Ishikawa (cell line): ENCODE results near the gene OGN.

ENCODE experiments used
- CEBPB ChIP-seq: IDR thresholded peaks from 2 replicates; pipeline ENCODE4 v1.6.1; 2012
- CREB1 ChIP-seq: IDR thresholded peaks from 2 replicates; pipeline ENCODE4 v1.6.1; 2012; ENCODE audit warnings: low read depth
- EGR1 ChIP-seq: IDR thresholded peaks from 2 replicates; pipeline ENCODE4 v1.6.1; 2012
- EP300 ChIP-seq: IDR thresholded peaks from 2 replicates; pipeline ENCODE4 v1.6.1; 2012; ENCODE audit warnings: borderline replicate concordance
- FOXM1 ChIP-seq: IDR thresholded peaks from 2 replicates; pipeline ENCODE4 v1.6.1; 2012; ENCODE audit warnings: low read depth, borderline replicate concordance
- NFIC ChIP-seq: IDR thresholded peaks from 2 replicates; pipeline ENCODE4 v1.6.1; 2012
- RAD21 ChIP-seq: IDR thresholded peaks from 2 replicates; pipeline ENCODE4 v1.6.1; 2012; ENCODE audit warnings: low read depth
- TAF1 ChIP-seq: IDR thresholded peaks from 2 replicates; pipeline ENCODE4 v1.6.1; 2012; ENCODE audit warnings: low read depth, mild to moderate bottlenecking
- TCF12 ChIP-seq: IDR thresholded peaks from 2 replicates; pipeline ENCODE4 v1.6.1; 2012; ENCODE audit warnings: low read depth
- TEAD4 ChIP-seq: IDR thresholded peaks from 2 replicates; pipeline ENCODE4 v1.6.1; 2012
- YY1 ChIP-seq: IDR thresholded peaks from 2 replicates; pipeline ENCODE4 v1.6.1; 2012; ENCODE audit warnings: low read depth
- ZBTB7A ChIP-seq: IDR thresholded peaks from 2 replicates; pipeline ENCODE4 v1.6.1; 2012; ENCODE audit warnings: low read depth
- TF ChIP-seq, protein P1 (sequence below): IDR thresholded peaks from 2 replicates; pipeline ENCODE4 v1.6.1; 2012
- TF ChIP-seq, protein P2 (sequence below): IDR thresholded peaks from 2 replicates; pipeline ENCODE4 v1.6.1; 2012
- TF ChIP-seq, protein P3 (sequence below): IDR thresholded peaks from 2 replicates; pipeline ENCODE4 v1.6.1; 2012; ENCODE audit warnings: low read depth, mild to moderate bottlenecking

Gene OGN

DNA sequence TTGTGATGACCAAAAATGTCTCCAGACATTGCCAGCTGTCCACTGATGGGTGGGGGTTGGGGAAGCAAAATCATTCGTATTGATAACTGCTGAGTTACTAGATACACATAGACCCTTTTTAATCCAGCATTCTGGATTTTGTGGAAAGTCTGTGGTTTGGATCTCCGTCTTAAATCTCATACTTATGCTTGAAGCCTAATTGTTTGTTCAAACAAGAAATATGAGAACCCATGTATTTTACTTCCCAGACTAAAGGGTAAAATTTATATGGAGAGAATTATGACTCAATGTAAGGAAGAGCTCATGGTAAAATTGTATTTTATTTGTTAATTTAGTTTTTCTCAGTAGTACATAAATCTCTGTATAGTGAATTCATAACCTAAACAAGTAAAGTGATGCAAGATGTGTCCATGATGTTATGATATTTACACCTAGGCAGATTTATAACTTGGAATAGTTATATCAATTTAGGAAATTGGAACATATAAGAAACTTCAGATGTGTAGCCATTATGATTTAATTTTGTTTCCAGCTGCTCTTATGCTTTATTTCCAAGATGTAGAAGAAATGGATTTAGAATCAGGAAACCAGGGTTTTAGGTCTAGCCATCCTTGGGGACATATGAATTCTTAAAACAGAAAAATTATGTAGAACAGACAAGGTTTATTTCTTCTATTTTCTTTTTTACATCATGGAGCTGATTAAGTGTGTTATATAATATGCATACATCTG lies 4.5 kb upstream of the OGN start:
- no peak for TF ChIP-seq ZBTB7A
- no peak for TF ChIP-seq YY1
- TF ChIP-seq, protein P1, sequence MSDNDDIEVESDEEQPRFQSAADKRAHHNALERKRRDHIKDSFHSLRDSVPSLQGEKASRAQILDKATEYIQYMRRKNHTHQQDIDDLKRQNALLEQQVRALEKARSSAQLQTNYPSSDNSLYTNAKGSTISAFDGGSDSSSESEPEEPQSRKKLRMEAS, result no peak
- TF ChIP-seq NFIC, result no peak
- no peak for TF ChIP-seq TCF12
- TF ChIP-seq, protein P2, sequence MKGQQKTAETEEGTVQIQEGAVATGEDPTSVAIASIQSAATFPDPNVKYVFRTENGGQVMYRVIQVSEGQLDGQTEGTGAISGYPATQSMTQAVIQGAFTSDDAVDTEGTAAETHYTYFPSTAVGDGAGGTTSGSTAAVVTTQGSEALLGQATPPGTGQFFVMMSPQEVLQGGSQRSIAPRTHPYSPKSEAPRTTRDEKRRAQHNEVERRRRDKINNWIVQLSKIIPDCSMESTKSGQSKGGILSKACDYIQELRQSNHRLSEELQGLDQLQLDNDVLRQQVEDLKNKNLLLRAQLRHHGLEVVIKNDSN, result no peak
- TF ChIP-seq TAF1, result no peak
- no peak for TF ChIP-seq FOXM1
- no peak for TF ChIP-seq EP300
- no peak for TF ChIP-seq RAD21
- TF ChIP-seq TEAD4, result no peak
- no peak for TF ChIP-seq CEBPB
- TF ChIP-seq CREB1, result no peak
- TF ChIP-seq EGR1, result no peak
- TF ChIP-seq, protein P3, sequence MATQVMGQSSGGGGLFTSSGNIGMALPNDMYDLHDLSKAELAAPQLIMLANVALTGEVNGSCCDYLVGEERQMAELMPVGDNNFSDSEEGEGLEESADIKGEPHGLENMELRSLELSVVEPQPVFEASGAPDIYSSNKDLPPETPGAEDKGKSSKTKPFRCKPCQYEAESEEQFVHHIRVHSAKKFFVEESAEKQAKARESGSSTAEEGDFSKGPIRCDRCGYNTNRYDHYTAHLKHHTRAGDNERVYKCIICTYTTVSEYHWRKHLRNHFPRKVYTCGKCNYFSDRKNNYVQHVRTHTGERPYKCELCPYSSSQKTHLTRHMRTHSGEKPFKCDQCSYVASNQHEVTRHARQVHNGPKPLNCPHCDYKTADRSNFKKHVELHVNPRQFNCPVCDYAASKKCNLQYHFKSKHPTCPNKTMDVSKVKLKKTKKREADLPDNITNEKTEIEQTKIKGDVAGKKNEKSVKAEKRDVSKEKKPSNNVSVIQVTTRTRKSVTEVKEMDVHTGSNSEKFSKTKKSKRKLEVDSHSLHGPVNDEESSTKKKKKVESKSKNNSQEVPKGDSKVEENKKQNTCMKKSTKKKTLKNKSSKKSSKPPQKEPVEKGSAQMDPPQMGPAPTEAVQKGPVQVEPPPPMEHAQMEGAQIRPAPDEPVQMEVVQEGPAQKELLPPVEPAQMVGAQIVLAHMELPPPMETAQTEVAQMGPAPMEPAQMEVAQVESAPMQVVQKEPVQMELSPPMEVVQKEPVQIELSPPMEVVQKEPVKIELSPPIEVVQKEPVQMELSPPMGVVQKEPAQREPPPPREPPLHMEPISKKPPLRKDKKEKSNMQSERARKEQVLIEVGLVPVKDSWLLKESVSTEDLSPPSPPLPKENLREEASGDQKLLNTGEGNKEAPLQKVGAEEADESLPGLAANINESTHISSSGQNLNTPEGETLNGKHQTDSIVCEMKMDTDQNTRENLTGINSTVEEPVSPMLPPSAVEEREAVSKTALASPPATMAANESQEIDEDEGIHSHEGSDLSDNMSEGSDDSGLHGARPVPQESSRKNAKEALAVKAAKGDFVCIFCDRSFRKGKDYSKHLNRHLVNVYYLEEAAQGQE, result no peak

DNA sequence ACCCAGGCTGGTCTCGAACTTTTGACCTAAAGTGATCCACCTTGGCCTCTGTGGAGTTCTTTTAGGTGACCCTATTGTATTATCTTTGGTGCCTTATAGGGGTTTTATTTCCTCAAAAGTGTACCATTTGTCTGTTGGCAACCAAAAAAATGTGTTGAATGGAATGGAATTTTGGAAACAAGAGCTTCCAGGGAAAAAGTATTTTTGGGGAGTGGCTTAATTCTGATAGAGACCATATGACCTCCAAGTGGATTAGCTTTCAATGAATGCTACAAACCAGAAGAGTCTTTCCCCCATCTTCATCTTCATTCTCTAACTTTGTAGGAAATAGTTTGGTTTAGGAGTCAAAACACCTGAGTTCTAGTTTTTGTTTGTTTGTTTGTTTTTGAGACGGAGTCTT lies 3.4 kb upstream of the OGN start:
- no peak for TF ChIP-seq FOXM1
- TF ChIP-seq, protein P1, result no peak
- no peak for TF ChIP-seq CREB1
- TF ChIP-seq, protein P3, result no peak
- no peak for TF ChIP-seq EGR1
- no peak for TF ChIP-seq CEBPB
- no peak for TF ChIP-seq TCF12
- no peak for TF ChIP-seq EP300
- TF ChIP-seq, protein P2, result no peak
- TF ChIP-seq TEAD4, result no peak
- no peak for TF ChIP-seq NFIC
- no peak for TF ChIP-seq RAD21

DNA sequence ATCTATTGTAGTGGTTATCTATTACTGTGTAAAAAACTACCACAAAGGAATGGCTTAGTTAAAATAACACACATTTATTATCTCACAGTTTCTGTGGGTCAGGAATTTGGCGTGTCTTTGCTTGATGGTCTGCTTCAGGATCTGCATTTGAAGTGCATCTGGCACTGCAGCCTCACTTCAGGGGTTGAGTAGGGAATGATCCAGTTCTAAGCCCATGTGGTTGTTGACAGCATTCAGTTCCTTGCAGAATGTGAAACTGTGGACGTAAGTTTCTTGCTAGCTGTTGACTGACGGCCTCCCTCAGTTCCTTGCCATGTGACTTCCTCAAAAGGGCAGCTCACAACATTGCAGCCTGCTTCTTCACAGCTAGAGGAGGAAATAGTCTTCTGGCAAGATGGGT lies 2.1 kb upstream of the OGN start:
- TF ChIP-seq, protein P1, result no peak
- TF ChIP-seq, protein P3, result no peak
- no peak for TF ChIP-seq FOXM1
- TF ChIP-seq TEAD4, result no peak
- no peak for TF ChIP-seq CREB1
- TF ChIP-seq, protein P2, result no peak
- no peak for TF ChIP-seq ZBTB7A
- TF ChIP-seq NFIC, result no peak
- TF ChIP-seq YY1, result no peak
- no peak for TF ChIP-seq EP300
- no peak for TF ChIP-seq RAD21

DNA sequence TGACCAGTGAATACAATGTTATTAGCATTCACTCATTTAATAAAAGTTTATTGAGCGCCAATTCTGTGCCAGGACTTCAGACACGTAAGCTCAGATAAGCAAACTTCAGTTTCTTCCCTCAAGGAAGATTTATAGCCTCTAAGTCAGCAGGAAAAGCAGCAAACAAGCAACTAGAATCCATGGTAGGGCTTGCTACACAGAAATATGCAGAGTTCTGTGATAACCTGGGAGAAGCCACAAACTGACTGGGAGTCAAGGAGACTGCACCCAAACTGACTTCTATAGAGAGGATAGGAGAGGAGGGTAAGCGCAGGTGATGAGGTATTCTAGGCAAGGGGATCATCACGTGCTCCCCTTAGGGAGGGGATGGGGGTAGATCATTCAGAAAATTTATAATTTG lies 1.4 kb upstream of the OGN start:
- TF ChIP-seq EGR1 (no peak), TCF12 (no peak), YY1 (no peak), EP300 (no peak), FOXM1 (no peak), RAD21 (no peak), TAF1 (no peak), CEBPB (no peak), CREB1 (no peak), NFIC (no peak), TEAD4 (no peak)
- TF ChIP-seq, protein P2, result no peak
- TF ChIP-seq, protein P3, result no peak
- TF ChIP-seq, protein P1, result no peak
